HCT116 (cell line): ENCODE data around the gene SYTL2. TPM values are rescaled to one million over a fixed set of nuclear protein-coding genes. Genes with fewer than 3 reads are reported as not detected.

Source experiments
- ATAC-seq: fragments of 200-7000 bp; cut with Tn5 transposase; 2 replicates; pipeline ENCODE4 v1.9.1; 2020; ENCODE audit warnings: mild to moderate bottlenecking, moderate library complexity
- BruUV-seq: library from RNA; stranded (reverse); fragments of 400-500 nt; replicated peaks from 2 replicates; lab custom pipeline; 2021; lab: Mats Ljungman, UMichigan
- CTCF ChIA-PET: fragments of 300-600 bp; sonication (Branson Sonifier 250); formaldehyde crosslinking; loops from one replicate; lab custom pipeline; 2021; ENCODE audit warnings: antibody characterized with exemption; lab: Charles Lee
- POLR2A ChIA-PET: fragments of 300-600, 350-600 bp; sonication (Branson Sonifier 250); formaldehyde crosslinking; loops from one replicate; lab custom pipeline; 2021; ENCODE audit warnings: antibody characterized with exemption; lab: Charles Lee
- RAD21 ChIA-PET, 2 experiments: fragments of 300-600 bp; sonication (Branson Sonifier 250); formaldehyde crosslinking; loops; one replicate each; lab custom pipeline; 2023; ENCODE audit warnings: low total read pairs in 2 of 2; ENCODE audit not compliant: uncharacterized antibody in 2 of 2, unreplicated experiment in 2 of 2, low non-redundant PET in 1 of 2; lab: Charles Lee
- DNase-seq: peaks from one replicate; pipeline ENCODE4 v3.0.0-alpha.2; 2010; ENCODE audit warnings: low read depth, low spot score
- H2AFZ ChIP-seq: fragments of 200-600 bp; shearing (Covaris generic), sonication (generic); 2 replicates; pipeline ENCODE4 v1.6.1; 2017; ENCODE audit warnings: low read depth, mixed run types, mixed read lengths, antibody characterized with exemption, low read length; ENCODE audit not compliant: poor library complexity, severe bottlenecking
- H3K27ac ChIP-seq: 2 replicates; pipeline ENCODE4 v1.5.1; 2012; ENCODE audit warnings: low read depth, low read length
- H3K27me3 ChIP-seq: fragments of 200-600 bp; sonication (generic); 2 replicates; pipeline ENCODE4 v1.6.1; 2016; ENCODE audit warnings: mixed run types, low read length, mixed read lengths; ENCODE audit not compliant: insufficient read depth
- H3K36me3 ChIP-seq, 2 experiments: fragments of 200-500 bp in 1 of 2; fragments of 200-600 bp in 1 of 2; sonication (Bioruptor generic) in 1 of 2; sonication (generic) in 1 of 2; 2 replicates each; pipeline versions ENCODE4 v1.5.1 to v1.6.1; 2014 to 2016; ENCODE audit warnings: low read length in 2 of 2, inconsistent platforms in 1 of 2, mixed read lengths in 1 of 2, mixed run types in 1 of 2; ENCODE audit not compliant: insufficient read depth in 2 of 2, control insufficient read depth in 1 of 2
- H3K4me1 ChIP-seq, 2 experiments: fragments of 200-600 bp in 1 of 2; sonication (generic) in 1 of 2; 2 replicates each; pipeline versions ENCODE4 v1.5.1 to v1.6.1; 2012 to 2017; ENCODE audit warnings: low read length in 2 of 2, inconsistent platforms in 1 of 2, mild to moderate bottlenecking in 1 of 2, mixed read lengths in 1 of 2, mixed run types in 1 of 2, moderate library complexity in 1 of 2; ENCODE audit not compliant: insufficient read depth in 2 of 2, control insufficient read depth in 1 of 2
- H3K4me2 ChIP-seq: fragments of 200-600 bp; sonication (generic); 2 replicates; pipeline ENCODE4 v1.6.1; 2017; ENCODE audit warnings: mixed run types, low read length, mixed read lengths
- H3K4me3 ChIP-seq, 2 experiments: fragments of 200-600 bp in 1 of 2; sonication (generic) in 1 of 2; replicated peaks in 1 of 2; 2 replicates each; pipeline ENCODE4 v1.5.1; 2011 to 2016; ENCODE audit warnings: low read length in 2 of 2, control low read depth in 1 of 2, low read depth in 1 of 2, mild to moderate bottlenecking in 1 of 2, mixed read lengths in 1 of 2, mixed run types in 1 of 2
- H3K79me2 ChIP-seq: fragments of 200-600 bp; sonication (generic); 2 replicates; pipeline ENCODE4 v1.6.1; 2017; ENCODE audit warnings: mild to moderate bottlenecking, mixed run types, low read length, moderate library complexity, mixed read lengths; ENCODE audit not compliant: insufficient read depth
- H3K9ac ChIP-seq: fragments of 200-600 bp; sonication (generic); 2 replicates; pipeline ENCODE4 v1.6.1; 2016; ENCODE audit warnings: low read length, mixed read lengths
- H3K9me2 ChIP-seq: fragments of 200-600 bp; sonication (generic), shearing (Covaris generic); 2 replicates; pipeline ENCODE4 v1.6.1; 2017; ENCODE audit warnings: mixed run types, mild to moderate bottlenecking, moderate library complexity; ENCODE audit not compliant: insufficient read depth
- H3K9me3 ChIP-seq, 2 experiments: fragments of 200-500 bp in 1 of 2; fragments of 200-600 bp in 1 of 2; sonication (Bioruptor generic) in 1 of 2; sonication (generic) in 1 of 2; 2 replicates each; pipeline ENCODE4 v1.6.1; 2014 to 2017; ENCODE audit warnings: low read length in 2 of 2, mixed read lengths in 2 of 2, inconsistent platforms in 1 of 2, low read depth in 1 of 2, mild to moderate bottlenecking in 1 of 2, mixed run types in 1 of 2, moderate library complexity in 1 of 2; ENCODE audit not compliant: control insufficient read depth in 1 of 2, insufficient read depth in 1 of 2
- H4K20me1 ChIP-seq: fragments of 200-600 bp; sonication (generic), shearing (Covaris generic); 2 replicates; pipeline ENCODE4 v1.6.1; 2017; ENCODE audit warnings: mixed run types, mild to moderate bottlenecking, moderate library complexity; ENCODE audit not compliant: insufficient read depth
- CBX3 ChIP-seq: IDR thresholded peaks from 2 replicates; pipeline ENCODE4 v1.6.1; 2012; ENCODE audit warnings: low read depth
- CEBPB ChIP-seq: IDR thresholded peaks from 2 replicates; pipeline ENCODE4 v1.6.1; 2012; ENCODE audit warnings: low read depth
- EZH2phosphoT487 ChIP-seq: fragments of 200-600 bp; IDR thresholded peaks from 2 replicates; pipeline ENCODE4 v1.6.1; 2018; ENCODE audit warnings: antibody characterized with exemption, borderline replicate concordance
- RAD21 ChIP-seq: IDR thresholded peaks from 2 replicates; pipeline ENCODE4 v1.6.1; 2012; ENCODE audit warnings: low read depth, mild to moderate bottlenecking
- ZFX ChIP-seq: fragments of 450-650 bp; IDR thresholded peaks from 2 replicates; pipeline ENCODE4 v1.6.1; 2017
- ZNF274 ChIP-seq: fragments of 200-500 bp; sonication (Bioruptor generic); IDR thresholded peaks from 2 replicates; pipeline ENCODE4 v1.6.1; 2014; ENCODE audit warnings: mild to moderate bottlenecking, low read depth, low read length, inconsistent platforms
- intact Hi-C: fragments of 100-400 bp; cut with micrococcal nuclease; formaldehyde crosslinking; loops from 2 replicates; pipeline ENCODE4 v1.10.0; 2022
- total RNA-seq: library from RNA; stranded (reverse); gene quantifications from one replicate; pipeline ENCODE4 v1.2.1, GENCODE V29; 2021; ENCODE audit not compliant: unreplicated experiment
- TF ChIP-seq, protein P1 (sequence below): IDR thresholded peaks from 2 replicates; pipeline ENCODE4 v1.6.1; 2012
- TF ChIP-seq, protein P2 (sequence below): IDR thresholded peaks from 2 replicates; pipeline ENCODE4 v1.6.1; 2011; ENCODE audit warnings: mild to moderate bottlenecking, low read length, moderate library complexity; ENCODE audit not compliant: insufficient replicate concordance; ENCODE audit errors: extremely low read depth
- TF ChIP-seq, protein P3 (sequence below): IDR thresholded peaks from 2 replicates; pipeline ENCODE4 v1.6.1; 2012; ENCODE audit warnings: low read depth
- TF ChIP-seq, protein P4 (sequence below): IDR thresholded peaks from 2 replicates; pipeline ENCODE4 v1.6.1; 2012

The SYTL2 gene
- total RNA-seq, 1 experiment from 2014 or later: 12.6 TPM

DNA sequence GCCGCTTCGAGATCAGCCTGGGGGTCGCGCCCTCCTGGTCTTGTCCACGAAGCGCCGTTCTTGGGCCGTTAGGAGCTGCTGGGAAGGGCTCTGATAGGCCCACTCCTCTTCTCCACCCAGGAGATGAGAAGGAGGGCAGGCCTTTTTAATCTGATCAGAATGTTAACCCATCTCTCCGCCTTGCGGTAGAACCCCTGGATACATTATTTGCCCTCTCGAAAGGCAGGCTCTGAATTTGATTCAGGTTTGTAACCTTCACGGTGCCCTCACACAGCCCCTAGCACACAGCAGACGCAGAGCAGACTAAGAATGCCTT lies 44.4 kb upstream of the SYTL2 start, which contains the start of gene CCDC83:
Gene CCDC83, plus strand, starts transcription at position 43 of the 316 bp plus-strand sequence. CDS start 9,741 bp downstream, outside the sequence.
- H4K20me1 ChIP-seq: no peaks in the 10 kb centered on the region
- TF ChIP-seq ZFX (0 out of 2 replicates have a peak, but pooled peaks have one; percentile 14), RAD21 (no peak)
- ChIA-PET POLR2A (interaction anchor here (1.0 kb wide), 1 partner anchor 437 kb away, joined by 3 read pairs; no protein-coding TSS in a partner anchor), RAD21 (interaction anchor here (0.6 to 1.0 kb wide), 3 partner anchors 104 to 433 kb away, joined by 3 to 7 read pairs (median 4); no protein-coding TSS in a partner anchor), CTCF (interaction anchor here (0.6 to 2.2 kb wide), 19 partner anchors 10 to 753 kb away, joined by 3 to 23 read pairs (median 4); partner anchors contain the start of genes EED and TMEM126A)
- H3K9me2 ChIP-seq: no peaks in the 10 kb centered on the region; the same call in 1 of the 2 replicates
- H2AFZ ChIP-seq: peak within 1 kb of the TSS; percentile 96
- no peaks in the 10 kb centered on the region for H3K9me3 ChIP-seq
- H3K27me3 ChIP-seq: no peaks in the 10 kb centered on the region
- ATAC-seq (no peak), DNase-seq (no peak)
- no peak within 1 kb of the TSS for H3K27ac ChIP-seq
- H3K4me2 ChIP-seq: peak within 1 kb of the TSS; percentile 84
- H3K36me3 ChIP-seq: no peaks in the 10 kb centered on the region
- H3K9ac ChIP-seq: peak within 1 kb of the TSS; percentile 37
- intact Hi-C loops: loop anchor here (2.0 to 10.0 kb wide), 6 partner anchors 188 to 962 kb away; no protein-coding TSS in a partner anchor
- no TSS peak for BruUV-seq
- H3K79me2 ChIP-seq: no peaks in the 10 kb centered on the region
- H3K4me3 ChIP-seq: peak within 1 kb of the TSS; percentile 25 to 50
- H3K4me1 ChIP-seq: peaks cover 2 to 14% of the 10 kb centered on the region in 2 experiments; a peak in 3 of 4 replicates

DNA sequence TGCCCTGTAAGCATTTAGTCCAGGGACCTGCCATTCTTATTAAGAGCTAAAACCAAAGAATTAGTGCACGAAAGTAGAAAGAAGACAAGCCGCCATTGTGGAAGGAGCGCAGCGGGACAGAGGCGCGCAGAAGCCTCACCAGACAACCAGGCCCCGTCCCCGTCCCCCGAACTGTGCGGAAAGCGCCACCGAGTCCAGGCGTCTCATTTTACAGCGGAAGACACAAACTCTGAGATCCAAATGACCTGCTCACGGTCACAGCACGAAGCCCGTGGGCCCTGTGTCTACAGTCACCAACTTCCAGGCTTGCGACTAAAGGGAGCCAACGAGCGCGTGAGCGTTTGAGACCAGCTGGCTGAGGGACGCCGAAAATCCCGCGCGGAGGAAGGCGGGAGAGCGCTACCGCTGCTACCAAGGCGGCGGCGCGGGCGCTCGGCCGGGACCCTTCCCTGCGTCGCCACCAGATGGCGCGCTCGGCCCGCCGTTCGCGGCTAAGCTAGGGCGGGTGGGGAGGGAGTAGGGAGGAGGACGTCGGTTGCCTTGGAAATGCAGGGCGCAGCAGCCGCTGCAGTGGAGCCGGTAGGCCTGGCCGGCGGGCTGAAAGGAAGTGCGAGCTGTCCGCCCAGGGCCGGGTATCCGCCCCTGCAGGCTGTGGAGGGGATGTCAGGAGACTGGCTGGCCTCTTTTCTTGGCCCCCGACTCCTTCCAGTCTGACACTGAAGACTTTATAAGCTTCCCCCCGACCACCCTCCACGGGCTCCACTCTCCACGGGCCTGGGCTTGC lies 43.8 kb upstream of the SYTL2 start:
- H3K79me2 ChIP-seq: no peaks in the 10 kb centered on the region
- H4K20me1 ChIP-seq: no peaks in the 10 kb centered on the region
- ChIA-PET POLR2A (interaction anchor here (0.7 to 1.0 kb wide), 2 partner anchors 76 to 437 kb away, joined by 3 to 5 read pairs; no protein-coding TSS in a partner anchor), RAD21 (interaction anchor here (0.6 to 1.0 kb wide), 9 partner anchors 10 to 434 kb away, joined by 3 to 7 read pairs (median 4); no protein-coding TSS in a partner anchor), CTCF (interaction anchor here (0.6 to 2.2 kb wide), 21 partner anchors 10 to 753 kb away, joined by 3 to 23 read pairs (median 4); partner anchors contain the start of genes EED and TMEM126A)
- peak overlapping the region; percentile 37 for H3K9ac ChIP-seq
- no peaks in the 10 kb centered on the region for H3K27me3 ChIP-seq
- no peaks in the 10 kb centered on the region; the same call in 1 of the 2 replicates for H3K9me2 ChIP-seq
- H3K4me1 ChIP-seq: peaks cover 2 to 14% of the 10 kb centered on the region in 2 experiments; a peak in 3 of 4 replicates
- no peaks in the 10 kb centered on the region for H3K36me3 ChIP-seq
- intact Hi-C loops: loop anchor here (1.0 to 10.0 kb wide), 7 partner anchors 188 to 963 kb away; no protein-coding TSS in a partner anchor
- H3K27ac ChIP-seq: no peak overlapping the region
- ATAC-seq: peak; percentile 97
- no peaks in the 10 kb centered on the region for H3K9me3 ChIP-seq
- H2AFZ ChIP-seq: peak overlapping the region; percentile 96
- peak overlapping the region; percentile 25 to 50 for H3K4me3 ChIP-seq
- DNase-seq: peak; percentile 72
- BruUV-seq: no TSS peak
- peak overlapping the region; percentile 84 for H3K4me2 ChIP-seq
- TF ChIP-seq RAD21 (peak; percentile 99), EZH2phosphoT487 (no peak), CEBPB (no peak), CBX3 (peak; percentile 23; the same call in 1 of the 2 replicates), ZNF274 (no peak)
- TF ChIP-seq, protein P1, sequence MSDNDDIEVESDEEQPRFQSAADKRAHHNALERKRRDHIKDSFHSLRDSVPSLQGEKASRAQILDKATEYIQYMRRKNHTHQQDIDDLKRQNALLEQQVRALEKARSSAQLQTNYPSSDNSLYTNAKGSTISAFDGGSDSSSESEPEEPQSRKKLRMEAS: peak; percentile 78
- TF ChIP-seq, protein P2, sequence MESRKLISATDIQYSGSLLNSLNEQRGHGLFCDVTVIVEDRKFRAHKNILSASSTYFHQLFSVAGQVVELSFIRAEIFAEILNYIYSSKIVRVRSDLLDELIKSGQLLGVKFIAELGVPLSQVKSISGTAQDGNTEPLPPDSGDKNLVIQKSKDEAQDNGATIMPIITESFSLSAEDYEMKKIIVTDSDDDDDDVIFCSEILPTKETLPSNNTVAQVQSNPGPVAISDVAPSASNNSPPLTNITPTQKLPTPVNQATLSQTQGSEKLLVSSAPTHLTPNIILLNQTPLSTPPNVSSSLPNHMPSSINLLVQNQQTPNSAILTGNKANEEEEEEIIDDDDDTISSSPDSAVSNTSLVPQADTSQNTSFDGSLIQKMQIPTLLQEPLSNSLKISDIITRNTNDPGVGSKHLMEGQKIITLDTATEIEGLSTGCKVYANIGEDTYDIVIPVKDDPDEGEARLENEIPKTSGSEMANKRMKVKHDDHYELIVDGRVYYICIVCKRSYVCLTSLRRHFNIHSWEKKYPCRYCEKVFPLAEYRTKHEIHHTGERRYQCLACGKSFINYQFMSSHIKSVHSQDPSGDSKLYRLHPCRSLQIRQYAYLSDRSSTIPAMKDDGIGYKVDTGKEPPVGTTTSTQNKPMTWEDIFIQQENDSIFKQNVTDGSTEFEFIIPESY: no peak
- TF ChIP-seq, protein P3, sequence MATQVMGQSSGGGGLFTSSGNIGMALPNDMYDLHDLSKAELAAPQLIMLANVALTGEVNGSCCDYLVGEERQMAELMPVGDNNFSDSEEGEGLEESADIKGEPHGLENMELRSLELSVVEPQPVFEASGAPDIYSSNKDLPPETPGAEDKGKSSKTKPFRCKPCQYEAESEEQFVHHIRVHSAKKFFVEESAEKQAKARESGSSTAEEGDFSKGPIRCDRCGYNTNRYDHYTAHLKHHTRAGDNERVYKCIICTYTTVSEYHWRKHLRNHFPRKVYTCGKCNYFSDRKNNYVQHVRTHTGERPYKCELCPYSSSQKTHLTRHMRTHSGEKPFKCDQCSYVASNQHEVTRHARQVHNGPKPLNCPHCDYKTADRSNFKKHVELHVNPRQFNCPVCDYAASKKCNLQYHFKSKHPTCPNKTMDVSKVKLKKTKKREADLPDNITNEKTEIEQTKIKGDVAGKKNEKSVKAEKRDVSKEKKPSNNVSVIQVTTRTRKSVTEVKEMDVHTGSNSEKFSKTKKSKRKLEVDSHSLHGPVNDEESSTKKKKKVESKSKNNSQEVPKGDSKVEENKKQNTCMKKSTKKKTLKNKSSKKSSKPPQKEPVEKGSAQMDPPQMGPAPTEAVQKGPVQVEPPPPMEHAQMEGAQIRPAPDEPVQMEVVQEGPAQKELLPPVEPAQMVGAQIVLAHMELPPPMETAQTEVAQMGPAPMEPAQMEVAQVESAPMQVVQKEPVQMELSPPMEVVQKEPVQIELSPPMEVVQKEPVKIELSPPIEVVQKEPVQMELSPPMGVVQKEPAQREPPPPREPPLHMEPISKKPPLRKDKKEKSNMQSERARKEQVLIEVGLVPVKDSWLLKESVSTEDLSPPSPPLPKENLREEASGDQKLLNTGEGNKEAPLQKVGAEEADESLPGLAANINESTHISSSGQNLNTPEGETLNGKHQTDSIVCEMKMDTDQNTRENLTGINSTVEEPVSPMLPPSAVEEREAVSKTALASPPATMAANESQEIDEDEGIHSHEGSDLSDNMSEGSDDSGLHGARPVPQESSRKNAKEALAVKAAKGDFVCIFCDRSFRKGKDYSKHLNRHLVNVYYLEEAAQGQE: no peak
- TF ChIP-seq, protein P4, sequence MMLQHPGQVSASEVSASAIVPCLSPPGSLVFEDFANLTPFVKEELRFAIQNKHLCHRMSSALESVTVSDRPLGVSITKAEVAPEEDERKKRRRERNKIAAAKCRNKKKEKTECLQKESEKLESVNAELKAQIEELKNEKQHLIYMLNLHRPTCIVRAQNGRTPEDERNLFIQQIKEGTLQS: no peak
